ENCODE measurements around the gene DAGLA.
A peak's percentile ranks its signal among the peaks of the same experiment; 100 is the strongest.

DAGLA gene

GRCh38 chr11:61732705-61733104, 52.5 kb downstream of the DAGLA start:
- no peak for DNase-seq (ENCODE audit: low read depth)
- no peak overlapping the region for H3K4me3 ChIP-seq (ENCODE audit: low read depth, low read length)
- TF ChIP-seq CTCF (IDR thresholded peaks at IDR 0.05; ENCODE audit: insufficient read depth, low read depth, low read length, missing control alignments) = no peak

GRCh38 chr11:61733120-61733978, 53.2 kb downstream of the DAGLA start:
- TF ChIP-seq CTCF (IDR thresholded peaks at IDR 0.05; ENCODE audit: insufficient read depth, low read depth, low read length, missing control alignments) = peak; percentile 100
- H3K4me3 ChIP-seq (ENCODE audit: low read depth, low read length) = no peak overlapping the region
- DNase-seq (ENCODE audit: low read depth) = peak; percentile 86

- no peak overlapping the region for H3K4me3 ChIP-seq (ENCODE audit: low read depth, low read length)
- DNase-seq (ENCODE audit: low read depth) = no peak
- TF ChIP-seq CTCF (IDR thresholded peaks at IDR 0.05; ENCODE audit: insufficient read depth, low read depth, low read length, missing control alignments) = no peak
These were observed 54.6 kb downstream of the DAGLA start for GRCh38 chr11:61734767-61735166.

GRCh38 chr11:61735391-61735790, 55.2 kb downstream of the DAGLA start:
- TF ChIP-seq CTCF (IDR thresholded peaks at IDR 0.05; ENCODE audit: insufficient read depth, low read depth, low read length, missing control alignments) = no peak
- no peak overlapping the region for H3K4me3 ChIP-seq (ENCODE audit: low read depth, low read length)
- no peak for DNase-seq (ENCODE audit: low read depth)

GRCh38 chr11:61736310-61736709, 56.1 kb downstream of the DAGLA start:
- DNase-seq (ENCODE audit: low read depth) = no peak
- H3K4me3 ChIP-seq (ENCODE audit: low read depth, low read length) = no peak overlapping the region
- TF ChIP-seq CTCF (IDR thresholded peaks at IDR 0.05; ENCODE audit: insufficient read depth, low read depth, low read length, missing control alignments) = no peak

- H3K4me3 ChIP-seq (ENCODE audit: low read depth, low read length) = no peak overlapping the region
- TF ChIP-seq CTCF (IDR thresholded peaks at IDR 0.05; ENCODE audit: insufficient read depth, low read depth, low read length, missing control alignments) = peak; percentile 47
- DNase-seq (ENCODE audit: low read depth) = peak; percentile 35
These were observed 56.9 kb downstream of the DAGLA start for GRCh38 chr11:61737131-61737530.

Data from GM12865 (cell line).